Omental fat pad (tissue), 4 donors: Measurements from ENCODE around the gene RSPH1. TPM values are rescaled to one million over a fixed set of nuclear protein-coding genes. Genes with fewer than 3 reads are reported as not detected.
A peak's percentile ranks its signal among the peaks of the same experiment; 100 is the strongest.

ENCODE experiments used
- ATAC-seq: fragments of 150-250 bp; one replicate; pipeline ENCODE4 v1.9.1; 2016; ENCODE audit warnings: mild to moderate bottlenecking, moderate library complexity; ENCODE audit not compliant: low FRiP score
- DNase-seq: peaks from one replicate; pipeline ENCODE4 v3.0.0-alpha.2; 2019; ENCODE audit warnings: low spot score
- CTCF ChIP-seq, 3 donors: fragments of 450-650 bp; IDR thresholded peaks; one replicate each; pipeline ENCODE4 v1.5.1; 2016 to 2017; ENCODE audit warnings: antibody characterized with exemption in 3 of 3, mild to moderate bottlenecking in 3 of 3, moderate library complexity in 2 of 3
- total RNA-seq, 4 donors: library from RNA; depleted of rRNA; stranded (reverse); fragments of >200 nt; gene quantifications; one replicate each; pipeline ENCODE4 v1.1.0, GENCODE V29; 2016

The RSPH1 gene
- total RNA-seq, 4 donors from 2014 or later, result 0.31 to 0.37 (median 0.36) TPM; not detected in 1

GRCh38 chr21:42489991-42490390 is 6.0 kb downstream of the RSPH1 start:
- no peak for TF ChIP-seq CTCF (IDR thresholded peaks at IDR 0.05)
- DNase-seq, result no peak
- peak; percentile 19 for ATAC-seq

GRCh38 chr21:42489006-42489563 is 6.9 kb downstream of the RSPH1 start:
- ATAC-seq (no peak), DNase-seq (no peak)
- no peak for TF ChIP-seq CTCF (IDR thresholded peaks at IDR 0.05)

GRCh38 chr21:42486531-42486930 is 9.5 kb downstream of the RSPH1 start:
- ATAC-seq, result no peak
- no peak for TF ChIP-seq CTCF (IDR thresholded peaks at IDR 0.05)
- no peak for DNase-seq

GRCh38 chr21:42486072-42486471 is 10.0 kb downstream of the RSPH1 start:
- ATAC-seq, result no peak
- TF ChIP-seq CTCF (IDR thresholded peaks at IDR 0.05), result no peak
- DNase-seq, result no peak

GRCh38 chr21:42484966-42485365 is 11.1 kb downstream of the RSPH1 start:
- no peak for DNase-seq
- no peak for ATAC-seq
- no peak for TF ChIP-seq CTCF (IDR thresholded peaks at IDR 0.05)

GRCh38 chr21:42481169-42481568 is 14.9 kb downstream of the RSPH1 start:
- no peak for TF ChIP-seq CTCF (IDR thresholded peaks at IDR 0.05)
- DNase-seq (no peak), ATAC-seq (no peak)

GRCh38 chr21:42480736-42481135 is 15.3 kb downstream of the RSPH1 start:
- TF ChIP-seq CTCF (IDR thresholded peaks at IDR 0.05), result no peak
- DNase-seq, result no peak
- ATAC-seq, result no peak
